Keratinocyte (primary cell): Measurements from ENCODE around the gene CXCL6.

Experiments used
- CTCF ChIP-seq, 3 experiments: IDR thresholded peaks in 1 of 3; conservative IDR thresholded peaks in 1 of 3; optimal IDR thresholded peaks in 1 of 3; 2 replicates in 2 of 3; 3 replicates in 1 of 3; pipeline versions ENCODE3 to v1.5.1; 2011; ENCODE audit warnings: low read length in 3 of 3, mild to moderate bottlenecking in 3 of 3, moderate library complexity in 2 of 3, control low read depth in 1 of 3, inconsistent platforms in 1 of 3; ENCODE audit not compliant: insufficient read depth in 2 of 3; ENCODE audit errors: extremely low read depth in 1 of 3
- EZH2 ChIP-seq: IDR thresholded peaks from one replicate; pipeline ENCODE4 v1.6.1; 2012; ENCODE audit warnings: inconsistent platforms, mild to moderate bottlenecking, low read length, moderate library complexity

- TF ChIP-seq CTCF (optimal IDR thresholded peaks at IDR 0.05 in 1 of 3, IDR thresholded peaks at IDR 0.05 in 1 of 3, conservative IDR thresholded peaks at IDR 0.05 in 1 of 3; ENCODE audit: extremely low read depth in 1 of 3, insufficient read depth in 2 of 3, low read length in 3 of 3) (no peak), EZH2 (no peak)
Observed at GRCh38 chr4:73822389-73822788, 14.1 kb upstream of the CXCL6 start.
